ENCODE data around the gene LEMD2.

- TF ChIP-seq EZH2 (IDR thresholded peaks at IDR 0.05; ENCODE audit: insufficient read depth, poor library complexity, severe bottlenecking) (no peak), EZH2phosphoT487 (IDR thresholded peaks at IDR 0.05; ENCODE audit: insufficient read depth, low read depth) (no peak)
Measured at GRCh38 chr6:33837971-33838665, 49.2 kb upstream of the LEMD2 start.
